ENCODE results near the gene ORMDL3. TPM values are rescaled to one million over a fixed set of nuclear protein-coding genes. Genes with fewer than 3 reads are reported as not detected.
"Not testable (repeated sequence)": the region's sequence is repeated elsewhere in the genome, so short reads cannot be mapped to it uniquely, and the experiment has no call there.

Gene ORMDL3
- total and polyA plus RNA-seq, 10 of the 15 experiments (the other 5 are each of a cell fraction or from before 2014, with no cell fraction given): 8.8 to 98.1 (median 49.9) TPM

GRCh38 chr17:39887078-39887477 lies 40.3 kb downstream of the ORMDL3 start (continued):
- TF ChIP-seq EGR1 (IDR thresholded peaks at IDR 0.05; ENCODE audit: borderline replicate concordance in 1 of 2, low read depth in 2 of 2, low read length in 2 of 2) (no peak), MLLT1 (IDR thresholded peaks at IDR 0.05) (no peak)

- SMC1A ChIA-PET (ENCODE audit: uncharacterized antibody, unreplicated experiment): interaction anchor here (0.9 to 1.7 kb wide), 3 partner anchors 10 to 16 kb away, joined by 3 to 9 read pairs (median 3); no protein-coding TSS in a partner anchor
- FAIRE-seq; DNase-seq (ENCODE audit: low read depth, low spot score): not testable (repeated sequence)
- peak; percentile 52; the same call in 1 of the 2 replicates for TF ChIP-seq NR2F1 (conservative IDR thresholded peaks at IDR 0.05)
- TF ChIP-seq CREM (IDR thresholded peaks at IDR 0.05; ENCODE audit: low read depth): peak; percentile 42; the same call in 1 of the 2 replicates
- TF ChIP-seq EP300 (IDR thresholded peaks at IDR 0.05; ENCODE audit: borderline replicate concordance in 1 of 2, control insufficient read depth in 1 of 2, low read depth in 2 of 2, low read length in 2 of 2): peak in 1 of 2 experiments; percentile 51; a peak in 1 of 4 replicates
- TF ChIP-seq RUNX3 (IDR thresholded peaks at IDR 0.05; ENCODE audit: low read length): peak; percentile 35; the same call in 1 of the 2 replicates
- TF ChIP-seq MEF2B (IDR thresholded peaks at IDR 0.05; ENCODE audit: partially characterized antibody, poor library complexity, severe bottlenecking): peak; percentile 45
- peak; percentile 26 to 83; a peak in 3 of 4 replicates for TF ChIP-seq BHLHE40 (IDR thresholded peaks at IDR 0.05; ENCODE audit: borderline replicate concordance in 1 of 2, low read depth in 2 of 2, low read length in 1 of 2)
- 0 out of 2 replicates have a peak, but pooled peaks have one; percentile 25 for TF ChIP-seq ZNF687 (IDR thresholded peaks at IDR 0.05)
- TF ChIP-seq ATF7 (IDR thresholded peaks at IDR 0.05; ENCODE audit: low read depth): peak; percentile 85
- TF ChIP-seq POU2F2 (IDR thresholded peaks at IDR 0.05; ENCODE audit: borderline replicate concordance, low read depth, low read length): peak; percentile 74; the same call in 1 of the 3 replicates
- peak; percentile 58 to 70; a peak in 3 of 4 replicates for TF ChIP-seq IKZF2 (IDR thresholded peaks at IDR 0.05)
- TF ChIP-seq NBN (IDR thresholded peaks at IDR 0.05): 0 out of 2 replicates have a peak, but pooled peaks have one; percentile 45
- TF ChIP-seq DPF2 (IDR thresholded peaks at IDR 0.05): peak; percentile 18; the same call in 1 of the 2 replicates
- peak; percentile 47 for TF ChIP-seq IKZF1 (conservative IDR thresholded peaks at IDR 0.05)
- peak; percentile 87 for TF ChIP-seq MTA2 (IDR thresholded peaks at IDR 0.05; ENCODE audit: low read depth)
These were observed 41.3 kb downstream of the ORMDL3 start for GRCh38 chr17:39886102-39886501.

More at GRCh38 chr17:39886102-39886501, 41.3 kb downstream of the ORMDL3 start:
- in situ Hi-C loops (cut with MboI); H2AFZ ChIP-seq (ENCODE audit: control insufficient read depth, low read depth, low read length); intact Hi-C loops (cut with micrococcal nuclease; ENCODE audit: unreplicated experiment); H3K4me2 ChIP-seq (ENCODE audit: control insufficient read depth, insufficient read depth); H3K9me3 ChIP-seq (replicated peaks; ENCODE audit: control insufficient read depth, insufficient read depth, low read length); H4K20me1 ChIP-seq (ENCODE audit: control insufficient read depth, insufficient read depth); H3K4me1 ChIP-seq (ENCODE audit: control insufficient read depth, insufficient read depth, low read length); H3K27me3 ChIP-seq (replicated peaks in 1 of 2; ENCODE audit: control insufficient read depth in 2 of 2, insufficient read depth in 2 of 2, low read length in 1 of 2); H3K4me3 ChIP-seq; RAD21 ChIA-PET (ENCODE audit: unreplicated experiment); H3K27ac ChIP-seq (ENCODE audit: control insufficient read depth, insufficient read depth); H3K9ac ChIP-seq (ENCODE audit: control insufficient read depth, insufficient read depth, low read length); H3K79me2 ChIP-seq (ENCODE audit: control insufficient read depth, insufficient read depth, low read length); BruUV-seq (replicated peaks); H3K36me3 ChIP-seq (ENCODE audit: control insufficient read depth in 2 of 2, insufficient read depth in 2 of 2, low read length in 1 of 2): not testable (repeated sequence)
- ChIA-PET CTCF (interaction anchor here (1.0 to 1.4 kb wide), 2 partner anchors 13 to 94 kb away, joined by 3 to 5 read pairs; partner anchors contain the start of gene PSMD3), POLR2A (interaction anchor here (1.1 kb wide), 1 partner anchor 91 kb away, joined by 7 read pairs; no protein-coding TSS in a partner anchor)
- WGBS (ENCODE audit: insufficient coverage, insufficient replicate concordance, low lambda C conversion rate, missing lambda C conversion rate): 31% methylated on average over 5 of the region's 5 CpGs
- peak; percentile 85 for ATAC-seq

Data from GM12878 (cell line).